ENCODE data around the gene ERBB2. TPM values are rescaled to one million over a fixed set of nuclear protein-coding genes. Genes with fewer than 3 reads are reported as not detected.

ERBB2 gene
- total and polyA plus RNA-seq, 4 donors, result 32.8 to 92.5 (median 49.0) TPM

GRCh38 chr17:39702901-39703893 lies 3.3 kb downstream of the ERBB2 start:
- H3K4me1 ChIP-seq (ENCODE audit: control insufficient read depth, insufficient read depth, low read length), result peaks cover 54% of the 10 kb centered on the region
- no peak overlapping the region for H3K4me3 ChIP-seq (ENCODE audit: low read depth, low read length)
- peaks cover 22% of the 10 kb centered on the region for H3K27me3 ChIP-seq (ENCODE audit: control insufficient read depth, insufficient read depth, low read length)
- no peaks in the 10 kb centered on the region for H3K9me3 ChIP-seq (ENCODE audit: control insufficient read depth, insufficient read depth, low read length)
- 47% methylated on average over 6 of the region's 12 CpGs for WGBS (ENCODE audit: insufficient coverage)
- H3K27ac ChIP-seq (ENCODE audit: low read depth, low read length), result peak overlapping the region; percentile 22
- DNase-seq (ENCODE audit: low read depth in 4 of 6, low spot score in 6 of 6), result peak in 1 of 6 donors; percentile 38
- peaks cover 21% of the 10 kb centered on the region for H3K36me3 ChIP-seq (ENCODE audit: control insufficient read depth, insufficient read depth, low read length)

- Histone ChIP-seq H3K27me3 (ENCODE audit: control insufficient read depth, insufficient read depth, low read length) (peaks cover 21% of the 10 kb centered on the region), H3K27ac (ENCODE audit: low read depth, low read length) (no peak overlapping the region), H3K9me3 (ENCODE audit: control insufficient read depth, insufficient read depth, low read length) (no peaks in the 10 kb centered on the region), H3K4me1 (ENCODE audit: control insufficient read depth, insufficient read depth, low read length) (peaks cover 54% of the 10 kb centered on the region), H3K4me3 (ENCODE audit: low read depth, low read length) (no peak overlapping the region), H3K36me3 (ENCODE audit: control insufficient read depth, insufficient read depth, low read length) (peaks cover 28% of the 10 kb centered on the region)
- WGBS (ENCODE audit: insufficient coverage), result 100% methylated on average over 2 of the region's 5 CpGs
- no peak for DNase-seq (ENCODE audit: low read depth in 4 of 6, low spot score in 6 of 6)
Measured at GRCh38 chr17:39703913-39704312, 4.0 kb downstream of the ERBB2 start.

DNA sequence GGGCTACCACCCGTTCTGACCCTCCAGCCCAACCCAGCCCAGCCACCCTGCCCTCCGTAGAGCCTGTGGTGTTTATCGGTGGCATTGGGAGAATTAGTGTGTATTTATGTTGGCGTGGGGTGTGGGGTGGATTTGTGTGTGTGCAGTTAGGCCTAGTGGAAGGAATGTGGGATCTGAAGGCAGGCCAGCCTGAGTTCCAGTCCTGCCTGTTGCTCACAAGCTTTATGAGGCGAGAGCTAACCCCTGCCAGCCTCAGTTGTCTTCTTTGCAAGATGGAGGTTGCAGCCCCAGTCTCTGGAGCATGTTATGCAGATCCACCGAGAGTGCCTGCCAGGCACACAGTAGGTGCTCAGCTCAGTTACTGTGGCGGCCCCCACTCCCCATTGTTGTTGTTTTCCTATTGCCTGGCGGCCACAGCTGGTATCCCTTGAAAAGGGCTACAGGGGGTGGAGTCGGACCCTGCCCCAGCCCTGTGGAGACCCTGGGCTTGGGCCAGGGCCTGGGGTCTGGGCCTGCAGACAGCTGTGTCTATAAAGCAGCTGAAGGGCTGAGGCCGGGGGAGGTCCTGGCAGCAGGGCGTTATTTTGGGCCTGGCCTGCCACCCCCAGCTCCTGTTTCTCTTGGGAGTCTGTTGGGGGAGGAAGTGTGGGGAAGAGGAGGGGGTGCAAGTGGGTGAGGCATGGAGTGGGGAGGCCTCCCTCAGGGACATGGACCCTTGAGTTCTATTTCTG lies 5.1 kb downstream of the ERBB2 start:
- Histone ChIP-seq H3K4me3 (ENCODE audit: low read depth, low read length) (no peak overlapping the region), H3K4me1 (ENCODE audit: control insufficient read depth, insufficient read depth, low read length) (peaks cover 51% of the 10 kb centered on the region), H3K9me3 (ENCODE audit: control insufficient read depth, insufficient read depth, low read length) (no peaks in the 10 kb centered on the region), H3K27ac (ENCODE audit: low read depth, low read length) (peak overlapping the region; percentile 57), H3K36me3 (ENCODE audit: control insufficient read depth, insufficient read depth, low read length) (peaks cover 39% of the 10 kb centered on the region), H3K27me3 (ENCODE audit: control insufficient read depth, insufficient read depth, low read length) (peaks cover 12% of the 10 kb centered on the region)
- WGBS (ENCODE audit: insufficient coverage), result 45% methylated on average over 10 of the region's 11 CpGs
- peak in 1 of 6 donors; percentile 48 for DNase-seq (ENCODE audit: low read depth in 4 of 6, low spot score in 6 of 6)

DNA sequence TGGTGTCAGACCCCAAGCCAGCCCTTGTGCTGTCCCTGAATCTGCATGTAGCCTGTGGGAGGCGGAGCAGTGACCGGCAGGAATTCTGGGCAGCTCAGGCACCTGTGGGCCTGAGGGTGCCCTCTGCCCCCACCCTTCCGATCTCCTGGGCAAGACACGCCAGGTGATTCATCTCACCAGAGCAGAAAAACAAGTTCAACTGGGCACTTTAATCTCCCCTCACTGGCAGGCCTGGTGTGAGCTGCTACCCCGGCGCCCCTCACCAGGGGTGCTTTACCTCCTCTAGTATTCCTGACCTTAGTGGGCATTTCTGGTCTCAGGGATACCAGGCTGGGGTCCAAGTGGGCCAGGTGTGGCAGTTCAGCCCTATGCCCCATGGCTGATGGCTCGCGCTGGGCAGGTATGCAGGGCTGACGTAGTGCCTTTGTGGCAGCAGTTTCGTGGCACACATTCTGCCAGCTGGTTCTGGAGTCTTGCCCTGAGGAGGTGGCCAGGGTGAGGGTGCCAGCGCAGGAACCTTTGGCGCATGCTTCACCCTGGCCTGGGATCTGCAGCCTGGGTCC lies 6.0 kb downstream of the ERBB2 start:
- Histone ChIP-seq H3K4me1 (ENCODE audit: control insufficient read depth, insufficient read depth, low read length) (peaks cover 50% of the 10 kb centered on the region), H3K4me3 (ENCODE audit: low read depth, low read length) (no peak overlapping the region), H3K9me3 (ENCODE audit: control insufficient read depth, insufficient read depth, low read length) (no peaks in the 10 kb centered on the region), H3K27ac (ENCODE audit: low read depth, low read length) (peak overlapping the region; percentile 80), H3K27me3 (ENCODE audit: control insufficient read depth, insufficient read depth, low read length) (peaks cover 5% of the 10 kb centered on the region), H3K36me3 (ENCODE audit: control insufficient read depth, insufficient read depth, low read length) (peaks cover 47% of the 10 kb centered on the region)
- no peak for DNase-seq (ENCODE audit: low read depth in 4 of 6, low spot score in 6 of 6)
- WGBS (ENCODE audit: insufficient coverage), result 77% methylated on average over 12 of the region's 12 CpGs

- H3K27me3 ChIP-seq (ENCODE audit: control insufficient read depth, insufficient read depth, low read length), result no peaks in the 10 kb centered on the region
- 78% methylated on average over 5 of the region's 8 CpGs for WGBS (ENCODE audit: insufficient coverage)
- no peak overlapping the region for H3K4me3 ChIP-seq (ENCODE audit: low read depth, low read length)
- DNase-seq (ENCODE audit: low read depth in 4 of 6, low spot score in 6 of 6), result peak in 1 of 6 donors; percentile 27
- peaks cover 47% of the 10 kb centered on the region for H3K36me3 ChIP-seq (ENCODE audit: control insufficient read depth, insufficient read depth, low read length)
- H3K27ac ChIP-seq (ENCODE audit: low read depth, low read length), result peak overlapping the region; percentile 80
- H3K9me3 ChIP-seq (ENCODE audit: control insufficient read depth, insufficient read depth, low read length), result no peaks in the 10 kb centered on the region
- H3K4me1 ChIP-seq (ENCODE audit: control insufficient read depth, insufficient read depth, low read length), result peaks cover 45% of the 10 kb centered on the region
Measured at GRCh38 chr17:39706383-39706782, 6.5 kb downstream of the ERBB2 start.

- 81% methylated on average over 7 of the region's 7 CpGs for WGBS (ENCODE audit: insufficient coverage)
- peaks cover 40% of the 10 kb centered on the region for H3K4me1 ChIP-seq (ENCODE audit: control insufficient read depth, insufficient read depth, low read length)
- H3K9me3 ChIP-seq (ENCODE audit: control insufficient read depth, insufficient read depth, low read length), result no peaks in the 10 kb centered on the region
- no peaks in the 10 kb centered on the region for H3K27me3 ChIP-seq (ENCODE audit: control insufficient read depth, insufficient read depth, low read length)
- peaks cover 49% of the 10 kb centered on the region for H3K36me3 ChIP-seq (ENCODE audit: control insufficient read depth, insufficient read depth, low read length)
- no peak overlapping the region for H3K27ac ChIP-seq (ENCODE audit: low read depth, low read length)
- no peak for DNase-seq (ENCODE audit: low read depth in 4 of 6, low spot score in 6 of 6)
- H3K4me3 ChIP-seq (ENCODE audit: low read depth, low read length), result no peak overlapping the region
Measured at GRCh38 chr17:39706921-39707337, 7.1 kb downstream of the ERBB2 start.

GRCh38 chr17:39709319-39709997 lies 9.6 kb downstream of the ERBB2 start:
- no peak for DNase-seq (ENCODE audit: low read depth in 4 of 6, low spot score in 6 of 6)
- H3K9me3 ChIP-seq (ENCODE audit: control insufficient read depth, insufficient read depth, low read length), result no peaks in the 10 kb centered on the region
- H3K36me3 ChIP-seq (ENCODE audit: control insufficient read depth, insufficient read depth, low read length), result peaks cover 51% of the 10 kb centered on the region
- no peak overlapping the region for H3K4me3 ChIP-seq (ENCODE audit: low read depth, low read length)
- H3K27ac ChIP-seq (ENCODE audit: low read depth, low read length), result no peak overlapping the region
- H3K27me3 ChIP-seq (ENCODE audit: control insufficient read depth, insufficient read depth, low read length), result no peaks in the 10 kb centered on the region
- 91% methylated on average over 14 of the region's 14 CpGs for WGBS (ENCODE audit: insufficient coverage)
- peaks cover 27% of the 10 kb centered on the region for H3K4me1 ChIP-seq (ENCODE audit: control insufficient read depth, insufficient read depth, low read length)

- Histone ChIP-seq H3K27me3 (ENCODE audit: control insufficient read depth, insufficient read depth, low read length) (no peaks in the 10 kb centered on the region), H3K27ac (ENCODE audit: low read depth, low read length) (no peak overlapping the region), H3K9me3 (ENCODE audit: control insufficient read depth, insufficient read depth, low read length) (no peaks in the 10 kb centered on the region), H3K36me3 (ENCODE audit: control insufficient read depth, insufficient read depth, low read length) (peaks cover 52% of the 10 kb centered on the region), H3K4me1 (ENCODE audit: control insufficient read depth, insufficient read depth, low read length) (peaks cover 19% of the 10 kb centered on the region), H3K4me3 (ENCODE audit: low read depth, low read length) (no peak overlapping the region)
- DNase-seq (ENCODE audit: low read depth in 4 of 6, low spot score in 6 of 6), result no peak
- 93% methylated on average over 19 of the region's 20 CpGs for WGBS (ENCODE audit: insufficient coverage)
Measured at GRCh38 chr17:39709998-39710964, 10.4 kb downstream of the ERBB2 start.
